ENCODE results near the gene ITPK1. TPM values are rescaled to one million over a fixed set of nuclear protein-coding genes. Genes with fewer than 3 reads are reported as not detected.

ITPK1 gene
- total and polyA plus RNA-seq, 2 donors (not counting 3 experiments of a cell fraction or from before 2014, with no cell fraction given) = 39.6 to 51.8 TPM

DNA sequence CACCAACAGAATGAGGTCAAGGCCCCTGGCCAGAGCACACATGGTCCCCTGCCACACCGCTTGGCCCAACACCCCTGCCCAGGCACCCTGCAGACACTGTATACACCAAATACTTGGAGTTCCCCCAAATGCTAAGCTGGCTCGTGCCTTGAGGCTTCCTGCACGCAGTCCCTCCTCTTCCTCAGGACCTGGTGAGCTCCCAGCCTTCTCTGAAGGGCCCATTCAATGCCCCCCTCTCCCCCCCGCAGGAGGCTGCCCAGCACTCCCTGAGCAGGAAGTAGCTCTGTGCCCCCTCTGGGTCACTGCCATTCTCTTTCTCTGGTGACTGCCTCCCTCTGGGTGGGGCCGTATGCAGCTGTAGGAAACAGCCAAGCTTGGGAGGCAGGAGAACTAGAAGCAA is 75.3 kb downstream of the ITPK1 start:
- DNase-seq (ENCODE audit: low read depth, low spot score) = no peak
- Histone ChIP-seq H3K9me3 (replicated peaks; ENCODE audit: control insufficient read depth, insufficient read depth, low read length) (no peaks in the 10 kb centered on the region), H3K4me3 (replicated peaks in 1 of 3; ENCODE audit: insufficient read depth in 1 of 3, low read depth in 1 of 3, low read length in 3 of 3) (no peak overlapping the region), H3K9me1 (replicated peaks; ENCODE audit: control insufficient read depth, extremely low read depth, insufficient read depth, low read length) (no peaks in the 10 kb centered on the region), H2AFZ (ENCODE audit: low read depth, low read length) (no peak overlapping the region), H3K4me2 (ENCODE audit: insufficient read depth, low read length) (no peak overlapping the region), H3K27ac (ENCODE audit: insufficient read depth, low read depth, low read length) (no peak overlapping the region), H3K36me3 (ENCODE audit: control insufficient read depth in 2 of 2, extremely low read depth in 1 of 2, insufficient read depth in 2 of 2, low read length in 2 of 2) (no peaks in the 10 kb centered on the region), H3K79me2 (ENCODE audit: control insufficient read depth, insufficient read depth, low read length) (no peaks in the 10 kb centered on the region), H3K27me3 (ENCODE audit: control insufficient read depth in 2 of 2, insufficient read depth in 2 of 2, low read length in 2 of 2) (no peaks in the 10 kb centered on the region), H4K20me1 (replicated peaks; ENCODE audit: control insufficient read depth, extremely low read depth, insufficient read depth, low read length) (no peaks in the 10 kb centered on the region), H3K9ac (replicated peaks; ENCODE audit: extremely low read depth, insufficient read depth, low read length) (no peak overlapping the region), H3K4me1 (ENCODE audit: control insufficient read depth, extremely low read depth, insufficient read depth, low read length) (peaks cover 57% of the 10 kb centered on the region)
- POLR2A ChIA-PET = no interaction called here
- BruUV-seq (replicated peaks) = no TSS peak
- no peak for TF ChIP-seq GATA2 (IDR thresholded peaks at IDR 0.05; ENCODE audit: insufficient read depth, insufficient read length, low read depth, low read length)
- no peak for TF ChIP-seq POLR2AphosphoS5 (IDR thresholded peaks at IDR 0.05; ENCODE audit: insufficient read depth, low read depth, low read length)
- no peak for TF ChIP-seq EZH2 (IDR thresholded peaks at IDR 0.05; ENCODE audit: borderline replicate concordance, low read depth, low read length, severe bottlenecking)
- TF ChIP-seq, protein P1, sequence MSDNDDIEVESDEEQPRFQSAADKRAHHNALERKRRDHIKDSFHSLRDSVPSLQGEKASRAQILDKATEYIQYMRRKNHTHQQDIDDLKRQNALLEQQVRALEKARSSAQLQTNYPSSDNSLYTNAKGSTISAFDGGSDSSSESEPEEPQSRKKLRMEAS (IDR thresholded peaks at IDR 0.05; ENCODE audit: insufficient read depth, insufficient read length) = no peak
- TF ChIP-seq FOS (IDR thresholded peaks at IDR 0.05; ENCODE audit: borderline replicate concordance, insufficient read depth, low read length) = no peak
- TF ChIP-seq, protein P2, sequence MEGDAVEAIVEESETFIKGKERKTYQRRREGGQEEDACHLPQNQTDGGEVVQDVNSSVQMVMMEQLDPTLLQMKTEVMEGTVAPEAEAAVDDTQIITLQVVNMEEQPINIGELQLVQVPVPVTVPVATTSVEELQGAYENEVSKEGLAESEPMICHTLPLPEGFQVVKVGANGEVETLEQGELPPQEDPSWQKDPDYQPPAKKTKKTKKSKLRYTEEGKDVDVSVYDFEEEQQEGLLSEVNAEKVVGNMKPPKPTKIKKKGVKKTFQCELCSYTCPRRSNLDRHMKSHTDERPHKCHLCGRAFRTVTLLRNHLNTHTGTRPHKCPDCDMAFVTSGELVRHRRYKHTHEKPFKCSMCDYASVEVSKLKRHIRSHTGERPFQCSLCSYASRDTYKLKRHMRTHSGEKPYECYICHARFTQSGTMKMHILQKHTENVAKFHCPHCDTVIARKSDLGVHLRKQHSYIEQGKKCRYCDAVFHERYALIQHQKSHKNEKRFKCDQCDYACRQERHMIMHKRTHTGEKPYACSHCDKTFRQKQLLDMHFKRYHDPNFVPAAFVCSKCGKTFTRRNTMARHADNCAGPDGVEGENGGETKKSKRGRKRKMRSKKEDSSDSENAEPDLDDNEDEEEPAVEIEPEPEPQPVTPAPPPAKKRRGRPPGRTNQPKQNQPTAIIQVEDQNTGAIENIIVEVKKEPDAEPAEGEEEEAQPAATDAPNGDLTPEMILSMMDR (IDR thresholded peaks at IDR 0.05; ENCODE audit: extremely low read depth in 1 of 2, insufficient read depth in 1 of 2, low read depth in 1 of 2, low read length in 2 of 2) = no peak
- no peak for TF ChIP-seq POLR2A (IDR thresholded peaks at IDR 0.05; ENCODE audit: low read depth, low read length)
- no peak for TF ChIP-seq JUN (IDR thresholded peaks at IDR 0.05; ENCODE audit: borderline replicate concordance, insufficient read depth, insufficient read length, low read depth)
- no peak for TF ChIP-seq MYC (IDR thresholded peaks at IDR 0.05; ENCODE audit: low read depth, low read length)
- CTCF ChIA-PET = interaction anchor here (0.6 to 2.5 kb wide), 4 partner anchors 24 to 89 kb away, joined by 3 to 12 read pairs (median 4); no protein-coding TSS in a partner anchor
- intact Hi-C loops (cut with micrococcal nuclease) = no loop called here
- no peak for FAIRE-seq
- dilution Hi-C loops (cut with MboI; ENCODE audit: extremely low pct_ligation_motif_present, low sequenced_read_pairs) = no loop called here
